Activated T-cell treated with anti-CD3 and anti-CD28 coated beads, Interleukin-2, amount 50 U/mL, for 1 hour (primary cell): ENCODE results near the gene GRM3.

Experiments used
- DNase-seq: peaks from one replicate; pipeline ENCODE4 v3.0.0-alpha.2; 2020

GRM3 gene

GRCh38 chr7:86790383-86790782 lies 146.7 kb downstream of the GRM3 start:
- no peak for DNase-seq

- DNase-seq: no peak
These were observed 148.6 kb downstream of the GRM3 start for GRCh38 chr7:86792260-86792659.

GRCh38 chr7:86793136-86793535 lies 149.4 kb downstream of the GRM3 start:
- no peak for DNase-seq

- no peak for DNase-seq
These were observed 171.1 kb downstream of the GRM3 start for GRCh38 chr7:86814661-86815379.

- no peak for DNase-seq
These were observed 171.8 kb downstream of the GRM3 start for GRCh38 chr7:86815556-86815955.

GRCh38 chr7:86818903-86819302 lies 175.2 kb downstream of the GRM3 start:
- DNase-seq: no peak

GRCh38 chr7:86823769-86824168 lies 180.1 kb downstream of the GRM3 start:
- DNase-seq: no peak

GRCh38 chr7:86825264-86825663 lies 181.6 kb downstream of the GRM3 start:
- DNase-seq: no peak

- no peak for DNase-seq
These were observed 183.2 kb downstream of the GRM3 start for GRCh38 chr7:86826948-86827347.

GRCh38 chr7:86833360-86833759 lies 189.7 kb downstream of the GRM3 start:
- DNase-seq: no peak

GRCh38 chr7:86837235-86837634 lies 193.5 kb downstream of the GRM3 start:
- no peak for DNase-seq

GRCh38 chr7:86844608-86845007 lies 200.9 kb downstream of the GRM3 start:
- DNase-seq: no peak

GRCh38 chr7:86846494-86847190 lies 202.9 kb downstream of the GRM3 start:
- no peak for DNase-seq

GRCh38 chr7:86848226-86848625 lies 204.5 kb downstream of the GRM3 start:
- DNase-seq: no peak

- DNase-seq: no peak
These were observed 207.9 kb downstream of the GRM3 start for GRCh38 chr7:86851566-86851965.

GRCh38 chr7:86863452-86863851 lies 219.7 kb downstream of the GRM3 start:
- no peak for DNase-seq

GRCh38 chr7:86867163-86867762 lies 223.6 kb downstream of the GRM3 start:
- DNase-seq: no peak

GRCh38 chr7:86876146-86876545 lies 232.4 kb downstream of the GRM3 start:
- no peak for DNase-seq

GRCh38 chr7:86884152-86884551 lies 240.4 kb downstream of the GRM3 start:
- no peak for DNase-seq

GRCh38 chr7:86889501-86889900 lies 245.8 kb downstream of the GRM3 start:
- no peak for DNase-seq

- no peak for DNase-seq
These were observed 254.5 kb downstream of the GRM3 start for GRCh38 chr7:86898171-86898570.

GRCh38 chr7:86900886-86901285 lies 257.2 kb downstream of the GRM3 start:
- no peak for DNase-seq

GRCh38 chr7:86904949-86905834 lies 261.5 kb downstream of the GRM3 start:
- no peak for DNase-seq
